Gastrocnemius medialis (tissue), 4 donors: ENCODE measurements around the gene RRAGC.

Experiments used
- POLR2A ChIP-seq, 2 donors: fragments of 450-650 bp; IDR thresholded peaks; one replicate each; pipeline ENCODE4 v1.6.1; 2017; ENCODE audit warnings: antibody characterized with exemption in 2 of 2, mild to moderate bottlenecking in 2 of 2, moderate library complexity in 2 of 2
- TF ChIP-seq, protein P1 (sequence below), 5 experiments: fragments of 450-650 bp in 3 of 5; fragments of 200-600 bp in 2 of 5; sonication (generic) in 2 of 5; IDR thresholded peaks in 4 of 5; conservative IDR thresholded peaks in 1 of 5; 1 replicate in 4 of 5; 2 replicates in 1 of 5; pipeline ENCODE4 v1.5.1; 2016 to 2019; ENCODE audit warnings: antibody characterized with exemption in 5 of 5, mild to moderate bottlenecking in 3 of 5, moderate library complexity in 3 of 5

GRCh38 chr1:38803647-38804046 lies 55.9 kb downstream of the RRAGC start:
- no peak for TF ChIP-seq POLR2A (IDR thresholded peaks at IDR 0.05)
- TF ChIP-seq, protein P1, sequence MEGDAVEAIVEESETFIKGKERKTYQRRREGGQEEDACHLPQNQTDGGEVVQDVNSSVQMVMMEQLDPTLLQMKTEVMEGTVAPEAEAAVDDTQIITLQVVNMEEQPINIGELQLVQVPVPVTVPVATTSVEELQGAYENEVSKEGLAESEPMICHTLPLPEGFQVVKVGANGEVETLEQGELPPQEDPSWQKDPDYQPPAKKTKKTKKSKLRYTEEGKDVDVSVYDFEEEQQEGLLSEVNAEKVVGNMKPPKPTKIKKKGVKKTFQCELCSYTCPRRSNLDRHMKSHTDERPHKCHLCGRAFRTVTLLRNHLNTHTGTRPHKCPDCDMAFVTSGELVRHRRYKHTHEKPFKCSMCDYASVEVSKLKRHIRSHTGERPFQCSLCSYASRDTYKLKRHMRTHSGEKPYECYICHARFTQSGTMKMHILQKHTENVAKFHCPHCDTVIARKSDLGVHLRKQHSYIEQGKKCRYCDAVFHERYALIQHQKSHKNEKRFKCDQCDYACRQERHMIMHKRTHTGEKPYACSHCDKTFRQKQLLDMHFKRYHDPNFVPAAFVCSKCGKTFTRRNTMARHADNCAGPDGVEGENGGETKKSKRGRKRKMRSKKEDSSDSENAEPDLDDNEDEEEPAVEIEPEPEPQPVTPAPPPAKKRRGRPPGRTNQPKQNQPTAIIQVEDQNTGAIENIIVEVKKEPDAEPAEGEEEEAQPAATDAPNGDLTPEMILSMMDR (IDR thresholded peaks at IDR 0.05 in 4 of 5, conservative IDR thresholded peaks at IDR 0.05 in 1 of 5) = no peak
